Lower leg skin (tissue), 3 donors: Measurements from ENCODE around the gene ZNF397.

Experiments used
- CTCF ChIP-seq, 3 donors: fragments of 450-650 bp; IDR thresholded peaks; one replicate each; pipeline ENCODE4 v1.5.1; 2016; ENCODE audit warnings: antibody characterized with exemption in 3 of 3, mild to moderate bottlenecking in 3 of 3, moderate library complexity in 2 of 3
- POLR2A ChIP-seq, 2 donors: fragments of 450-650 bp; IDR thresholded peaks; one replicate each; pipeline ENCODE4 v1.6.1; 2016 to 2017; ENCODE audit warnings: antibody characterized with exemption in 2 of 2, mild to moderate bottlenecking in 1 of 2, moderate library complexity in 1 of 2

- TF ChIP-seq CTCF (IDR thresholded peaks at IDR 0.05) (no peak), POLR2A (IDR thresholded peaks at IDR 0.05) (no peak)
Observed at GRCh38 chr18:35201256-35201931, 39.4 kb upstream of the ZNF397 start.
